GM23248 (cell line): ENCODE measurements around the gene INSM1. TPM values are rescaled to one million over a fixed set of nuclear protein-coding genes. Genes with fewer than 3 reads are reported as not detected.

Source experiments
- DNase-seq: peaks from one replicate; pipeline ENCODE4 v3.0.0-alpha.2; 2015
- H2AFZ ChIP-seq: fragments of 200-600 bp; sonication (generic); 2 replicates; pipeline ENCODE4 v1.6.1; 2016; ENCODE audit warnings: antibody characterized with exemption
- H3F3A ChIP-seq: fragments of 200-600 bp; sonication (generic); 2 replicates; pipeline ENCODE4 v1.6.1; 2016; ENCODE audit warnings: mild to moderate bottlenecking, antibody characterized with exemption, mixed run types; ENCODE audit not compliant: insufficient read depth
- H3K27ac ChIP-seq: fragments of 200-600 bp; sonication (generic); 2 replicates; pipeline ENCODE4 v1.5.1; 2016; ENCODE audit warnings: mild to moderate bottlenecking
- H3K27me3 ChIP-seq: fragments of 200-600 bp; sonication (generic); replicated peaks from 2 replicates; pipeline ENCODE4 v1.6.1; 2016; ENCODE audit warnings: mild to moderate bottlenecking; ENCODE audit not compliant: insufficient read depth
- H3K36me3 ChIP-seq: fragments of 200-600 bp; sonication (generic); 2 replicates; pipeline ENCODE4 v1.6.1; 2016; ENCODE audit warnings: low read depth, mild to moderate bottlenecking
- H3K4me1 ChIP-seq: fragments of 200-600 bp; sonication (generic); 2 replicates; pipeline ENCODE4 v1.6.1; 2016; ENCODE audit warnings: mild to moderate bottlenecking; ENCODE audit not compliant: insufficient read depth
- H3K4me2 ChIP-seq: fragments of 200-600 bp; sonication (generic); one replicate; pipeline ENCODE4 v1.6.1; 2016; ENCODE audit warnings: mild to moderate bottlenecking; ENCODE audit not compliant: unreplicated experiment
- H3K4me3 ChIP-seq: fragments of 200-600 bp; sonication (generic); 2 replicates; pipeline ENCODE4 v1.5.1; 2016; ENCODE audit warnings: mild to moderate bottlenecking
- H3K79me2 ChIP-seq: fragments of 200-600 bp; sonication (generic); 2 replicates; pipeline ENCODE4 v1.6.1; 2016; ENCODE audit warnings: mild to moderate bottlenecking; ENCODE audit not compliant: insufficient read depth
- H3K9ac ChIP-seq: fragments of 200-600 bp; sonication (generic); 2 replicates; pipeline ENCODE4 v1.6.1; 2016; ENCODE audit warnings: mild to moderate bottlenecking
- H3K9me2 ChIP-seq: fragments of 200-600 bp; sonication (generic); 2 replicates; pipeline ENCODE4 v1.6.1; 2016; ENCODE audit warnings: mixed run types, mild to moderate bottlenecking, moderate library complexity; ENCODE audit not compliant: insufficient read depth
- H3K9me3 ChIP-seq: fragments of 200-600 bp; sonication (generic); one replicate; pipeline ENCODE4 v1.6.1; 2017; ENCODE audit warnings: low read depth
- H4K20me1 ChIP-seq: fragments of 200-600 bp; sonication (generic); 2 replicates; pipeline ENCODE4 v1.6.0; 2016; ENCODE audit not compliant: insufficient read depth
- EZH2 ChIP-seq: fragments of 200-600 bp; sonication (generic); IDR thresholded peaks from 2 replicates; pipeline ENCODE4 v1.6.1; 2018; ENCODE audit warnings: antibody characterized with exemption, mild to moderate bottlenecking; ENCODE audit not compliant: insufficient read depth, poor library complexity, severe bottlenecking
- EZH2phosphoT487 ChIP-seq: fragments of 200-600 bp; sonication (generic); IDR thresholded peaks from 2 replicates; pipeline ENCODE4 v1.6.1; 2018; ENCODE audit warnings: antibody characterized with exemption, moderate library complexity, mild to moderate bottlenecking, low read depth; ENCODE audit not compliant: insufficient read depth
- WGBS, 2 experiments: methylation state at CpG; one replicate each; pipeline ENCODE4 v1.1.6; 2015 to 2017; ENCODE audit warnings: low lambda C conversion rate in 2 of 2, low coverage in 1 of 2; ENCODE audit errors: missing lambda C conversion rate in 2 of 2; 5-methylcytosine and 5-hydroxymethylcytosine counted together
- in situ Hi-C: fragments of 300-500 bp; cut with MboI; formaldehyde crosslinking; loops from 2 replicates; pipeline ENCODE4 v1.15.0; 2020
- polyA plus RNA-seq: library from polyadenylated mRNA; unstranded; fragments of >200 nt; fragmentation: Nextera tagmentation; extraction: Ambion mirVana; gene quantifications from 2 replicates; pipeline ENCODE4 v1.2.1, GENCODE V29; 2016
- total RNA-seq: library from RNA; depleted of rRNA; stranded (reverse); fragments of >200 nt; shearing (Covaris generic); gene quantifications from 2 replicates; pipeline ENCODE4 v1.2.3, GENCODE V29; 2014

The INSM1 gene
- total and polyA plus RNA-seq, 2 experiments from 2014 or later: not detected

DNA sequence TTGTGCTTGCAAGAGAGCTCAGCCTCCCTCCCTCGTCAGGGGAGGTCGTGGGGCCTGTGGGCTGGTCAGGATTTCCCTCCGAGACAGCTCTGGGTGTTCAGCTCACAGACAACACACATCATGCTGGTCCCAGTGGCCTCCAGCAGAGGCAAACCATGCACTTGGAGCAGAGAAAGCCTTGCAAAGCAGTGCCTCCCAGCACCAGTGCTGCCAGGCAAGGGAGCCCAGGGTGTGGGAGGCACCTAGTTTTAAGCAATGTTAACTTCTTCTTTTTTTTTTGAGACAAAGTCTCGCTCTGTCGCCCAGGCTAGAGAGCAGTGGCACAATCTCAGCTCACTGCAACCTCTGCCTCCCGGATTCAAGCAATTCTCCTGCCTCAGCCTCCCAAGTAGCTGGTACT, 34.0 kb upstream of the INSM1 start:
- Histone ChIP-seq H3F3A (no peaks in the 10 kb centered on the region), H3K4me3 (no peak overlapping the region), H2AFZ (no peak overlapping the region), H3K4me2 (no peak overlapping the region), H3K4me1 (no peaks in the 10 kb centered on the region), H4K20me1 (no peaks in the 10 kb centered on the region), H3K27ac (no peak overlapping the region), H3K27me3 (no peaks in the 10 kb centered on the region; the same call in 1 of the 2 replicates), H3K79me2 (no peaks in the 10 kb centered on the region), H3K9ac (no peak overlapping the region), H3K9me2 (no peaks in the 10 kb centered on the region), H3K9me3 (no peaks in the 10 kb centered on the region), H3K36me3 (no peaks in the 10 kb centered on the region)
- TF ChIP-seq EZH2: no peak
- no peak for TF ChIP-seq EZH2phosphoT487
- no peak for DNase-seq
- in situ Hi-C loops: no loop called here
- WGBS, 2 experiments: 62 to 66% methylated on average over 6 of the region's 6 CpGs

DNA sequence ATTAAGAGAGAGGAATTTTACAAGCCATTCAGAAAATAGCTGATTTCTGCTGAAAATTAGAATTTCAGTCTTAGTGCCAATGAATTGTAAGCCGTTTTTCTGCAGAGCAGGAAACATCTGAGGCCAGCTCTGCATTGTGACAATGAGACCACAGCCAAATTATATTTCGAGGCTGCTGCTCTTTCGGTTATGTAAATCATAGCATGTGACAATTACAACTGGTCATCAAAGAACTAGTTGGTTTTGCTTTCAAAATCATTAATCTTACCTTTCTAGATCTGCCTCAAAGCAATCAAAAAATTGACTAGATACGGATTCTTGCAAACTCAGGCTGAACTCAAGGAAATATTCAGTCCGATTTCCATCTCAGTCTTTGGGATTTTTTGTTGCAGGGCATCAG, 33.4 kb upstream of the INSM1 start:
- Histone ChIP-seq H4K20me1 (no peaks in the 10 kb centered on the region), H3F3A (no peaks in the 10 kb centered on the region), H3K9ac (no peak overlapping the region), H3K4me1 (no peaks in the 10 kb centered on the region), H3K27ac (no peak overlapping the region), H3K4me2 (no peak overlapping the region), H3K9me2 (no peaks in the 10 kb centered on the region), H3K79me2 (no peaks in the 10 kb centered on the region), H3K9me3 (no peaks in the 10 kb centered on the region), H3K4me3 (no peak overlapping the region), H3K27me3 (no peaks in the 10 kb centered on the region; the same call in 1 of the 2 replicates), H2AFZ (no peak overlapping the region), H3K36me3 (no peaks in the 10 kb centered on the region)
- no peak for DNase-seq
- in situ Hi-C loops: no loop called here
- TF ChIP-seq EZH2 (no peak), EZH2phosphoT487 (no peak)
- WGBS, 2 experiments: 1% methylated on average over 5 of the region's 5 CpGs

DNA sequence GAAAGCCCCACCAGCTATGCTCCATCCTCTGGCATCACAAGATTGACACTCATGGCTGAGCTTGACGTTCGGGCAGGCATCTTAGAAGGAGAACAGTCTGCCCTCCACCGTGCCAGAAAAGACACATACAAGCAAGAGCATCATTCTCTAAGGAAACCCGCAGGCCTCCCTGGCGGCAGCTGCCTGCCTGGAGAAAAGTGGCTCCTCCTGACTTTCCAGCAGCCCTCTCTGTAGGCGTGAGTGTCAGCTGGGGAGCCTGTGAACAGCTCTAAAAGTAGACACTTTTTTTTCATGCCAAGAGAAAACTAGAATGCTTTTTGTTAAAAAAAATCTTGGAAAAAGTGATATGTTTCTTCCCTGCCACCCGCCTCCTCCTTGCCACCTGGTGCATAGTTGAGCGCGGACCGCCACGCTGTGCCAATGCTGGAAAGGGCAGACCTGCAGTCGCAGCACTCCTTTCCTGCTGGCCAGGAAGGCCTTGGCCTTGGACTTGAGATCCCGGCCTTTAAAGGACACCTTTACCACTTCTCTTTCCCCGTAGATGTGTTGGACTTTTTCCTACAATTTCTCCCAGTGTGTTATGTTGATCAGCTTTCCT, 29.7 kb upstream of the INSM1 start:
- WGBS, 2 experiments: 65 to 67% methylated on average over 14 of the region's 14 CpGs
- no peaks in the 10 kb centered on the region for H3F3A ChIP-seq
- H3K4me2 ChIP-seq: no peak overlapping the region
- H3K4me1 ChIP-seq: no peaks in the 10 kb centered on the region
- no peaks in the 10 kb centered on the region for H3K36me3 ChIP-seq
- no peak for TF ChIP-seq EZH2phosphoT487
- no peak overlapping the region for H3K9ac ChIP-seq
- H3K79me2 ChIP-seq: no peaks in the 10 kb centered on the region
- no peaks in the 10 kb centered on the region for H3K9me2 ChIP-seq
- no peak overlapping the region for H3K27ac ChIP-seq
- no peaks in the 10 kb centered on the region for H3K9me3 ChIP-seq
- DNase-seq: no peak
- H3K27me3 ChIP-seq: no peaks in the 10 kb centered on the region
- in situ Hi-C loops: no loop called here
- H4K20me1 ChIP-seq: no peaks in the 10 kb centered on the region
- no peak overlapping the region for H3K4me3 ChIP-seq
- H2AFZ ChIP-seq: no peak overlapping the region

GRCh38 chr20:20340443-20340842, 27.5 kb upstream of the INSM1 start:
- H3F3A ChIP-seq: no peaks in the 10 kb centered on the region
- in situ Hi-C loops: no loop called here
- no peak overlapping the region for H3K4me3 ChIP-seq
- no peaks in the 10 kb centered on the region for H3K27me3 ChIP-seq
- no peak overlapping the region for H3K27ac ChIP-seq
- no peaks in the 10 kb centered on the region for H3K36me3 ChIP-seq
- H3K9me2 ChIP-seq: no peaks in the 10 kb centered on the region
- DNase-seq: no peak
- no peaks in the 10 kb centered on the region for H3K79me2 ChIP-seq
- no peak overlapping the region for H3K9ac ChIP-seq
- H4K20me1 ChIP-seq: no peaks in the 10 kb centered on the region
- TF ChIP-seq EZH2phosphoT487 (no peak), EZH2 (no peak)
- H3K4me1 ChIP-seq: no peaks in the 10 kb centered on the region
- no peak overlapping the region for H3K4me2 ChIP-seq
- no peaks in the 10 kb centered on the region for H3K9me3 ChIP-seq
- H2AFZ ChIP-seq: no peak overlapping the region
- 73 to 75% methylated on average over 16 of the region's 16 CpGs for WGBS, 2 experiments

DNA sequence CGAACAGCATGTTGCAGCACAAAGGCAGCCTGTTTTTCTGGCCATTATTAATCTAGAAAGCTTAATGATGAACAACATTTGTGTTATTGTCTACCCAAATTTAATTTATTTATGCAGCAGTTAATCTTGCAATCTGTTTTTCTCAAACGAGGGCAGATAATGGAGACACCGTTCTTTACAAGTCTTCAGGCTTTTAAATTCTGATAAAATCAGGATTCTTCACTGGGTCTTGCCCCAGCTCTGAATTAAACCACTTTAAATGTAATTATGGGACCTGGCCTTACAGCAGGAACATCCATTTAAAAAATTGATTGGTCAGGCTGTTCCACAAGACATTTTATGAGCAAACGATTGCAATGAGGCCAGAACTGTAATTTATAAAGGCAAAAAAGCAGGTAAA, 26.5 kb upstream of the INSM1 start:
- Histone ChIP-seq H3K9me2 (no peaks in the 10 kb centered on the region), H3K4me3 (no peak overlapping the region), H3F3A (no peaks in the 10 kb centered on the region), H3K36me3 (no peaks in the 10 kb centered on the region), H3K4me2 (no peak overlapping the region), H2AFZ (no peak overlapping the region), H3K9ac (no peak overlapping the region), H4K20me1 (no peaks in the 10 kb centered on the region), H3K27me3 (no peaks in the 10 kb centered on the region), H3K27ac (no peak overlapping the region), H3K9me3 (no peaks in the 10 kb centered on the region), H3K4me1 (no peaks in the 10 kb centered on the region), H3K79me2 (no peaks in the 10 kb centered on the region)
- 46 to 49% methylated on average over 4 of the region's 4 CpGs for WGBS, 2 experiments
- in situ Hi-C loops: no loop called here
- no peak for DNase-seq
- no peak for TF ChIP-seq EZH2phosphoT487
- no peak for TF ChIP-seq EZH2
